Fibroblast of lung (primary cell): ENCODE measurements around the gene POFUT2. TPM values are rescaled to one million over a fixed set of nuclear protein-coding genes. Genes with fewer than 3 reads are reported as not detected.

Source experiments
- DNase-seq, 2 donors: peaks; one replicate each; pipeline versions ENCODE4 v3.0.0 to v3.0.0-alpha.2; 2010; ENCODE audit warnings: low read depth in 2 of 2
- H2AFZ ChIP-seq: 2 replicates; pipeline ENCODE4 v1.5.1; 2012; ENCODE audit warnings: low read length, control low read depth, inconsistent platforms
- H3K27ac ChIP-seq: 2 replicates; pipeline ENCODE4 v1.5.1; 2011; ENCODE audit warnings: low read length, control low read depth; ENCODE audit not compliant: insufficient read depth
- H3K27me3 ChIP-seq: 2 replicates; pipeline ENCODE4 v1.5.1; 2011; ENCODE audit warnings: mild to moderate bottlenecking, low read length; ENCODE audit not compliant: control insufficient read depth, insufficient read depth
- H3K36me3 ChIP-seq: 2 replicates; pipeline ENCODE4 v1.5.1; 2011; ENCODE audit warnings: low read length; ENCODE audit not compliant: control insufficient read depth, insufficient read depth
- H3K4me1 ChIP-seq: 2 replicates; pipeline ENCODE4 v1.5.1; 2011; ENCODE audit warnings: low read length; ENCODE audit not compliant: control insufficient read depth, insufficient read depth; ENCODE audit errors: extremely low read depth
- H3K4me2 ChIP-seq: 2 replicates; pipeline ENCODE4 v1.5.1; 2011; ENCODE audit warnings: low read length, control low read depth; ENCODE audit not compliant: insufficient read depth; ENCODE audit errors: extremely low read depth
- H3K4me3 ChIP-seq, 4 experiments: fragments of 200-600 bp in 1 of 4; sonication (generic) in 1 of 4; replicated peaks in 1 of 4; 2 replicates each; pipeline ENCODE4 v1.5.1; 2011 to 2016; ENCODE audit warnings: low read length in 4 of 4, low read depth in 3 of 4, mild to moderate bottlenecking in 3 of 4, control low read depth in 2 of 4, inconsistent platforms in 1 of 4, mixed read lengths in 1 of 4; ENCODE audit not compliant: insufficient read depth in 1 of 4; ENCODE audit errors: control extremely low read depth in 1 of 4
- H3K79me2 ChIP-seq: 2 replicates; pipeline ENCODE4 v1.5.1; 2012; ENCODE audit warnings: mild to moderate bottlenecking, low read length, inconsistent platforms; ENCODE audit not compliant: control insufficient read depth, insufficient read depth
- H3K9ac ChIP-seq: 2 replicates; pipeline ENCODE4 v1.5.1; 2011; ENCODE audit warnings: mild to moderate bottlenecking, low read length, control low read depth; ENCODE audit not compliant: insufficient read depth
- H3K9me3 ChIP-seq: 2 replicates; pipeline ENCODE4 v1.5.1; 2012; ENCODE audit warnings: low read depth, low read length; ENCODE audit not compliant: control insufficient read depth, insufficient read depth
- H4K20me1 ChIP-seq: 2 replicates; pipeline ENCODE4 v1.5.1; 2011; ENCODE audit warnings: low read length; ENCODE audit not compliant: control insufficient read depth, insufficient read depth; ENCODE audit errors: extremely low read depth
- EZH2 ChIP-seq: IDR thresholded peaks from 2 replicates; pipeline ENCODE4 v1.5.1; 2012; ENCODE audit warnings: low read length, control low read depth, mild to moderate bottlenecking; ENCODE audit errors: missing control alignments
- polyA plus RNA-seq, 2 donors: library from polyadenylated mRNA; depleted of rRNA in 1 of 2; stranded (reverse) in 1 of 2; unstranded in 1 of 2; fragments of >200 nt; gene quantifications; 2 replicates each; pipeline ENCODE4 v1.2.1, GENCODE V29; 2011 to 2012; ENCODE audit warnings: missing spikeins in 1 of 2
- total RNA-seq: library from RNA; depleted of rRNA; stranded (reverse); fragments of >200 nt; gene quantifications from 2 replicates; pipeline ENCODE4 v1.2.1, GENCODE V29; 2014
- TF ChIP-seq, protein P1 (sequence below), 2 donors: IDR thresholded peaks in 1 of 2; conservative IDR thresholded peaks in 1 of 2; 1 replicate in 1 of 2; 2 replicates in 1 of 2; pipeline ENCODE4 v1.5.1; 2011 to 2012; ENCODE audit warnings: low read length in 2 of 2, control low read depth in 1 of 2, inconsistent platforms in 1 of 2, low read depth in 1 of 2, mild to moderate bottlenecking in 1 of 2

The POFUT2 gene
- total and polyA plus RNA-seq, 2 donors (not counting 1 experiment from before 2014, with no cell fraction given), result 56.0 to 60.3 TPM

DNA sequence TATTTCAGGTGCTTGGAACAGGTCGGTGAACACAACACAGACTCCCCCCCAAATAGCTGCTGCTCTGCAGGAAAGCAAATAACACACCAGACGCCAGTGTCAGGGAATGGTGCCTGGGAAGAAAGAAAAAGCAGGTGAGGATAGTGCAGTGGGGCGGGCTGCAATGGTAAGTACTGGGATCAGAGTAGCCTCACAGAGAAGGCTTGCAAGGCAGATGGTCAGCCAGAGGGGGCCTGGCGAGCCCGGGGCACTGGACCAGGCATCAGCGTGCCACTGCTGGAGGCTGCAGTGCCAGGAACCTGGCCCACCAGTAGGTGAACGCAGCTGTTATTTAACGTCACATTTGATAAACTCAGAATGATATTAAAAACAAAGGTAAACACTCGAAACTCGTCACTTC is 60.0 kb downstream of the POFUT2 start:
- Histone ChIP-seq H3K27ac (peak overlapping the region; percentile 8), H3K4me3 (no peak overlapping the region), H2AFZ (no peak overlapping the region)

DNA sequence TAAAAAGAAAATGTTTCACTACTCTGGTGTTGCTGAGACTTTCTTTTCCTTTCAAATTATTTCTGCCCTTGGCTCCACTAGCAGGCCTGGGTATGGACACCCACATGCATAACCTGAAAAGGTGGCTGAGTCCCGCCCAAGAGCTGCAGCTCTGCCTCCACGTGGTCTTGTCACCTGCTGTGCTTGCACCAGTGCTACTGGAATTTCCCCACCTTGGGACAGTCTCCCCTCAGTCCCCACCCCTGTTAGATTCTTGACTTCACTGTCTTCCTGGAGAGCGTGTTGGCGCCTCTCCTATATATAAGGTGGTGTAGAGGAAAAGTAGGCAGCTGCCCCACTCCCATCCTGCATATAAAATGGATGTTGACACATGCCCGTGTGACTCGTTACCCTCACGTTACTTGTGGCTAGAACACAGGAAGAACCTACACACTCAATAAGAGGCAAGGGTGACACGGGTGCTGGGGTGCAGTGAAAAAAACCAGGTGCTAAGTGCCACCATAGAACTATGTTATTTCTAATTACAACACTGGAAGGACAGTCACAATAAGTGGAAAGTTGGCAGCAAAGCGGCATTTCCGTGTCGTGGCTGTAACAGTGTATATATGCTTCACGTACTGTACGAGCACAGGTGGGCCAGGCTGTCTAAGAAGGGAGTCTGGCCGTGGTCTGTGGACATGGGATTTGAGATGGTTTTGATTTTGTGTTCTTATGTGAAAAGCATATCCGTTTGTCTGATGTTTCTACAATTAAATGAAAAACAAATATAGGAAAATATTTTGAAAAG is 61.0 kb downstream of the POFUT2 start:
- H3K9me3 ChIP-seq, result no peaks in the 10 kb centered on the region
- no peak overlapping the region for H3K4me2 ChIP-seq
- H3K9ac ChIP-seq, result no peak overlapping the region
- peaks cover 14% of the 10 kb centered on the region for H3K27me3 ChIP-seq
- no peaks in the 10 kb centered on the region for H3K36me3 ChIP-seq
- peaks cover 11% of the 10 kb centered on the region for H3K4me1 ChIP-seq
- no peaks in the 10 kb centered on the region for H3K79me2 ChIP-seq
- no peak overlapping the region for H3K27ac ChIP-seq
- H3K4me3 ChIP-seq, result no peak overlapping the region
- TF ChIP-seq, protein P1, sequence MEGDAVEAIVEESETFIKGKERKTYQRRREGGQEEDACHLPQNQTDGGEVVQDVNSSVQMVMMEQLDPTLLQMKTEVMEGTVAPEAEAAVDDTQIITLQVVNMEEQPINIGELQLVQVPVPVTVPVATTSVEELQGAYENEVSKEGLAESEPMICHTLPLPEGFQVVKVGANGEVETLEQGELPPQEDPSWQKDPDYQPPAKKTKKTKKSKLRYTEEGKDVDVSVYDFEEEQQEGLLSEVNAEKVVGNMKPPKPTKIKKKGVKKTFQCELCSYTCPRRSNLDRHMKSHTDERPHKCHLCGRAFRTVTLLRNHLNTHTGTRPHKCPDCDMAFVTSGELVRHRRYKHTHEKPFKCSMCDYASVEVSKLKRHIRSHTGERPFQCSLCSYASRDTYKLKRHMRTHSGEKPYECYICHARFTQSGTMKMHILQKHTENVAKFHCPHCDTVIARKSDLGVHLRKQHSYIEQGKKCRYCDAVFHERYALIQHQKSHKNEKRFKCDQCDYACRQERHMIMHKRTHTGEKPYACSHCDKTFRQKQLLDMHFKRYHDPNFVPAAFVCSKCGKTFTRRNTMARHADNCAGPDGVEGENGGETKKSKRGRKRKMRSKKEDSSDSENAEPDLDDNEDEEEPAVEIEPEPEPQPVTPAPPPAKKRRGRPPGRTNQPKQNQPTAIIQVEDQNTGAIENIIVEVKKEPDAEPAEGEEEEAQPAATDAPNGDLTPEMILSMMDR (conservative IDR thresholded peaks at IDR 0.05 in 1 of 2, IDR thresholded peaks at IDR 0.05 in 1 of 2; ENCODE audit: low read depth in 1 of 2, low read length in 2 of 2), result no peak
- TF ChIP-seq EZH2, result no peak
- H2AFZ ChIP-seq, result no peak overlapping the region
- no peaks in the 10 kb centered on the region for H4K20me1 ChIP-seq
- peak in 1 of 2 donors; percentile 13 for DNase-seq

More for the DNA sequence above, 60.0 kb downstream of the POFUT2 start:
- Histone ChIP-seq H3K9ac (no peak overlapping the region), H3K4me1 (peaks cover 11% of the 10 kb centered on the region), H4K20me1 (no peaks in the 10 kb centered on the region), H3K36me3 (no peaks in the 10 kb centered on the region), H3K9me3 (no peaks in the 10 kb centered on the region), H3K27me3 (peaks cover 21% of the 10 kb centered on the region), H3K4me2 (peak overlapping the region; percentile 41), H3K79me2 (no peaks in the 10 kb centered on the region)
- no peak for DNase-seq
- TF ChIP-seq EZH2, result no peak
- TF ChIP-seq, protein P1 (conservative IDR thresholded peaks at IDR 0.05 in 1 of 2, IDR thresholded peaks at IDR 0.05 in 1 of 2; ENCODE audit: low read depth in 1 of 2, low read length in 2 of 2), result no peak

DNA sequence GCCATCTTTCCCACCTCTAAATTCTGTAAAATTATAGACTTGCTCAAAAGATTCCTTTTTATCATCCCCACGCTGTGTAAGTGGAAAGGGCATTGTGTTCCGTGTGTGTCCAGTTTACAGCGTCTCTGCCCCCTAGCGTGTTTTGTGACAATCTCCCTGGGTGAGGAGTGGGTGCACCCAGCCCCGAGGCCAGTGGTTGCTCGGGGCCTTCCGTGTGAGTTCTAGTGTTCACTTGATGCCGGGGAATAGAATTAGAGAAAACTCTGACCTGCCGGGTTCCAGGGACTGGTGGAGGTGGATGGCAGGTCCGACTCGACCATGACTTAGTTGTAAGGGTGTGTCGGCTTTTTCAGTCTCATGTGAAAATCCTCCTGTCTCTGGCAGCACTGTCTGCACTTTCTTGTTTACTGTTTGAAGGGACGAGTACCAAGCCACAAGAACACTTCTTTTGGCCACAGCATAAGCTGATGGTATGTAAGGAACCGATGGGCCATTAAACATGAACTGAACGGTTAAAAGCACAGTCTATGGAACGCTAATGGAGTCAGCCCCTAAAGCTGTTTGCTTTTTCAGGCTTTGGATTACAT is 61.9 kb downstream of the POFUT2 start:
- TF ChIP-seq, protein P1 (conservative IDR thresholded peaks at IDR 0.05 in 1 of 2, IDR thresholded peaks at IDR 0.05 in 1 of 2; ENCODE audit: low read depth in 1 of 2, low read length in 2 of 2), result no peak
- peak; percentile 24 for TF ChIP-seq EZH2
- DNase-seq, result peak in 1 of 2 donors; percentile 11
- Histone ChIP-seq H3K36me3 (no peaks in the 10 kb centered on the region), H3K79me2 (no peaks in the 10 kb centered on the region), H3K27ac (no peak overlapping the region), H3K9me3 (no peaks in the 10 kb centered on the region), H4K20me1 (no peaks in the 10 kb centered on the region), H2AFZ (no peak overlapping the region), H3K27me3 (peaks cover 10% of the 10 kb centered on the region), H3K4me3 (no peak overlapping the region), H3K4me1 (peaks cover 11% of the 10 kb centered on the region), H3K4me2 (no peak overlapping the region), H3K9ac (no peak overlapping the region)
